Uterus (tissue), 2 donors: Measurements from ENCODE around the gene JUP.

Experiments
- POLR2A ChIP-seq, 2 donors: fragments of 450-650 bp; IDR thresholded peaks; one replicate each; pipeline ENCODE4 v1.6.1; 2016; ENCODE audit warnings: antibody characterized with exemption in 2 of 2, mild to moderate bottlenecking in 1 of 2, moderate library complexity in 1 of 2
- TF ChIP-seq, protein P1 (sequence below), 4 experiments: fragments of 200-600 bp in 2 of 4; fragments of 450-650 bp in 2 of 4; sonication (generic) in 2 of 4; IDR thresholded peaks; one replicate each; pipeline ENCODE4 v1.5.1; 2016 to 2019; ENCODE audit warnings: antibody characterized with exemption in 4 of 4, mild to moderate bottlenecking in 2 of 4, moderate library complexity in 1 of 4

DNA sequence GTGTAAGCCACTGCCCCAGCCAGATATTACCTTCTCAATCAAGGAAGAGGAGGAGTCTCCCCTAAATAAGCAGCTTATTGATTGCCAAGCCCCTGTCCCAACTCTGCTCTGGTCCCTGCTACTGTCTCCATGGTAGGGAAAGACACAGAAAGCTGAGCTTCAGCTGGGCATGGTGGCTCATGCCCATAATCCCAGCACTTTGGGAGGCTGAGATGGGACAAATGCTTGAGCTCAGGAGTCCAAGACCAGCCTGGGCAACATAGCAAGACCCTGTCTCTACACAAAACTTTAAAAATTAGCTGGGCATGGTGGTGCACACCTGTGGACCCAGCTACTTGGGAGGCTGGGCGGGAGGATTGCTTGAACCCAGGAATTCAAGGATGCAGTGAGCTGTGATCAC is 6.6 kb downstream of the JUP start:
- TF ChIP-seq, protein P1, sequence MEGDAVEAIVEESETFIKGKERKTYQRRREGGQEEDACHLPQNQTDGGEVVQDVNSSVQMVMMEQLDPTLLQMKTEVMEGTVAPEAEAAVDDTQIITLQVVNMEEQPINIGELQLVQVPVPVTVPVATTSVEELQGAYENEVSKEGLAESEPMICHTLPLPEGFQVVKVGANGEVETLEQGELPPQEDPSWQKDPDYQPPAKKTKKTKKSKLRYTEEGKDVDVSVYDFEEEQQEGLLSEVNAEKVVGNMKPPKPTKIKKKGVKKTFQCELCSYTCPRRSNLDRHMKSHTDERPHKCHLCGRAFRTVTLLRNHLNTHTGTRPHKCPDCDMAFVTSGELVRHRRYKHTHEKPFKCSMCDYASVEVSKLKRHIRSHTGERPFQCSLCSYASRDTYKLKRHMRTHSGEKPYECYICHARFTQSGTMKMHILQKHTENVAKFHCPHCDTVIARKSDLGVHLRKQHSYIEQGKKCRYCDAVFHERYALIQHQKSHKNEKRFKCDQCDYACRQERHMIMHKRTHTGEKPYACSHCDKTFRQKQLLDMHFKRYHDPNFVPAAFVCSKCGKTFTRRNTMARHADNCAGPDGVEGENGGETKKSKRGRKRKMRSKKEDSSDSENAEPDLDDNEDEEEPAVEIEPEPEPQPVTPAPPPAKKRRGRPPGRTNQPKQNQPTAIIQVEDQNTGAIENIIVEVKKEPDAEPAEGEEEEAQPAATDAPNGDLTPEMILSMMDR (IDR thresholded peaks at IDR 0.05), result no peak
- no peak for TF ChIP-seq POLR2A (IDR thresholded peaks at IDR 0.05)
